IMR-90 (cell line): ENCODE measurements around the gene ZNF532.

Source experiments
- BHLHE40 ChIP-seq: fragments of 150-350 bp; IDR thresholded peaks from 2 replicates; pipeline ENCODE4 v1.6.1; 2016; ENCODE audit warnings: mild to moderate bottlenecking, low read depth, low read length
- CEBPB ChIP-seq: IDR thresholded peaks from 2 replicates; pipeline ENCODE4 v1.6.1; 2012; ENCODE audit warnings: low read depth, low read length, improper control_type of control experiment
- CTCF ChIP-seq: conservative IDR thresholded peaks from 2 replicates; pipeline ENCODE4 v1.5.1; 2012; ENCODE audit warnings: mild to moderate bottlenecking, low read depth, low read length, improper control_type of control experiment
- POLR2A ChIP-seq: IDR thresholded peaks from 2 replicates; pipeline ENCODE4 v1.6.1; 2012; ENCODE audit warnings: mild to moderate bottlenecking, low read depth, low read length
- RAD21 ChIP-seq: IDR thresholded peaks from 2 replicates; pipeline ENCODE4 v1.6.1; 2012; ENCODE audit warnings: low read length, improper control_type of control experiment
- RCOR1 ChIP-seq: IDR thresholded peaks from 2 replicates; pipeline ENCODE4 v1.6.1; 2012; ENCODE audit warnings: mild to moderate bottlenecking, low read length, improper control_type of control experiment; ENCODE audit not compliant: insufficient replicate concordance
- USF2 ChIP-seq: fragments of 150-350 bp; IDR thresholded peaks from 2 replicates; pipeline ENCODE4 v1.6.1; 2017; ENCODE audit warnings: mild to moderate bottlenecking, antibody characterized with exemption, low read length, low read depth

- no peak for TF ChIP-seq USF2
- no peak for TF ChIP-seq POLR2A
- TF ChIP-seq CTCF: no peak
- no peak for TF ChIP-seq CEBPB
- TF ChIP-seq RCOR1: no peak
- TF ChIP-seq RAD21: no peak
- no peak for TF ChIP-seq BHLHE40
Observed at GRCh38 chr18:58979615-58980014, 114.9 kb downstream of the ZNF532 start.
